IPS-NIHi7 (cell line): ENCODE measurements around the gene HLA-E.
A peak's percentile ranks its signal among the peaks of the same experiment; 100 is the strongest.

Experiments
- DNase-seq: peaks from one replicate; pipeline ENCODE4 v3.0.0; 2012; ENCODE audit warnings: mixed read lengths; ENCODE audit errors: extremely low spot score

Gene HLA-E

DNA sequence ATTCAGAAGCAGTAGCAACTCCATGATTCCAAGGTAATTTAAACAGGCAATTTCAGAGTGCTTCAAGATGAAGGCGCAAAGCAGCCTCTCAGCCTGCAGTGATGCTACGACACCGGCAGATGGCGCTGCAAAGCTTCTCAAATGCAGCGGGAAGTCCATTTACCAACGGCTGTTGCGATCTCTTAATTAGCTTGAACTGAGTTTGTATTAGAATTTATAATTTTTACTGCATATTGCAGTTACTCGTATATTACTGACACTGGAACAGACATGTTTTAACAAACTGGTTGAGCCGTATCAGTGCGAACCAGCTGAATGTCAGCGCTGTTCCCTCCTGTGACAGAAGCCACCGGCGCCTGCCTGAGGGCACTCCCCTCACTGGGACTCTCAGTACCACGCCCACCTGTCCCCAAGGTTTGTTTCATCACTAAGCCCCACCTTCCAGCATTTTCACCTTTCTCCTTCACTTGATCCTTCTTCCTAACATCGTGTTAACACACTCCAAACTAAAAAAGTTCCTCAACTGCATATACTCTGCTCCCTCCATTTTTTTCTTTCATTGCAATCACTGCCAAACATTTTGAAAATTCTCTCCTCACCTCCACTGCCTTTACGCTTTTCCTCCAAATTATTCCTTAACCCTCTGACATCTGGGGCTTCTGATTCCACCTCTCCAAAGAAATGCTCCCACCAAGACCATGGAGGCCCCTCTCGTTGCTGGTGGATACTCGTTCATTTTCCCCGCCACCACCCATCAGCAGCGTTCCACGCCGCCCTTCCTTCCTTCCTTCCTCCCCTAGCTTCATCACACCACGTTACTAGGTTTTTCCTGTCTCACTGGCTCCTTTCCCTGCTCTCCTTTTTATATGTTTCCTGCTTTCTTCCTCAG is 52.5 kb downstream of the HLA-E start:
- DNase-seq: peak; percentile 80

- DNase-seq: no peak
These were observed 53.1 kb downstream of the HLA-E start for GRCh38 chr6:30542404-30542725.

DNA sequence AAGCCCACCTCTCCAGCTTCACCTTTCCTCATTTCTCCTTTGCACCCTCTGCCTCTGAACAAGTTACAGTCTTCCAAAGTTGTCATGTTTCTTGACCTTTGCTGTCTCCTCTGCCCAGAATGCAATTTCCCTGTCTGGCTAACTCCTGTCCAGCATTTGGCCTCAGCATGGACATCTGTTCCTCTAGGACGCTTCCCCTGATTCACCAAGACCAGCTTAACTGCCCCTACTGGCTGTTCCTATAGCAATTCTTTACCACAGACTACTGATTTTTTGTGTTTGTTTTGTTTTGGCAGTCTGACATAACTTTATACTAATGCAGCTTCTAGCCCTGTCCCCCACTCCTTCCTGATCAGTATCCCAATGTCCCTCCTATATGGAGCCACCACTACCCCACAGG is 53.6 kb downstream of the HLA-E start:
- DNase-seq: no peak
